ENCODE data around the gene ATP6V0D1.

Gene ATP6V0D1

GRCh38 chr16:67466581-67466980, 14.4 kb downstream of the ATP6V0D1 start:
- DNase-seq = no peak
- Mint-ChIP-seq H3K27ac (no peak overlapping the region), H3K9me3 (no peaks in the 10 kb centered on the region), H3K4me1 (peaks cover 23% of the 10 kb centered on the region), H3K36me3 (ENCODE audit: low read depth) (no peaks in the 10 kb centered on the region), H3K4me3 (no peak overlapping the region), H3K27me3 (ENCODE audit: low read depth, poor library complexity) (peaks cover 2% of the 10 kb centered on the region)
- no peak for TF ChIP-seq CTCF (IDR thresholded peaks at IDR 0.05)

DNA sequence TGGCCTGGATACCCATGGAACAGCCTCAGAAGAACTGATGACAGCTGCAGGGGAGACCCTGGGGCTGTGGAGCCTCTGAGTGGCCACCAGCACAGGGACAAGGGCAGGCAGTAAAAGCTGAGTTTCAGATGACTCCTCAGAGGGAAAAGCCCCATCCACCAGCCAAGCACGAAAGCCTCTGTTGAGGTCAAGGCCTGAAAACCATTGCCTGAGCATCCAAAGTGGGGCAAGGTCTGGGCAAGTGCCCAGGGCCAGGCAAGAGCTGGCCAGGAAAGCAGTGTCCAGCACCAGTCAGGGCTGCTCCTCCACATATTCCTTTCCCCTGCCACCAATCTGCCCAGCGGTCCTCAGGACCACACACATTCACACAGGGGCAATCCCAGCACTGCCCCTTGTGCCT, 16.4 kb downstream of the ATP6V0D1 start:
- no peak for DNase-seq
- Mint-ChIP-seq H3K4me3 (no peak overlapping the region), H3K27ac (no peak overlapping the region), H3K9me3 (no peaks in the 10 kb centered on the region), H3K27me3 (ENCODE audit: low read depth, poor library complexity) (peaks cover 2% of the 10 kb centered on the region), H3K36me3 (ENCODE audit: low read depth) (no peaks in the 10 kb centered on the region), H3K4me1 (peaks cover 31% of the 10 kb centered on the region)
- no peak for TF ChIP-seq CTCF (IDR thresholded peaks at IDR 0.05)

DNA sequence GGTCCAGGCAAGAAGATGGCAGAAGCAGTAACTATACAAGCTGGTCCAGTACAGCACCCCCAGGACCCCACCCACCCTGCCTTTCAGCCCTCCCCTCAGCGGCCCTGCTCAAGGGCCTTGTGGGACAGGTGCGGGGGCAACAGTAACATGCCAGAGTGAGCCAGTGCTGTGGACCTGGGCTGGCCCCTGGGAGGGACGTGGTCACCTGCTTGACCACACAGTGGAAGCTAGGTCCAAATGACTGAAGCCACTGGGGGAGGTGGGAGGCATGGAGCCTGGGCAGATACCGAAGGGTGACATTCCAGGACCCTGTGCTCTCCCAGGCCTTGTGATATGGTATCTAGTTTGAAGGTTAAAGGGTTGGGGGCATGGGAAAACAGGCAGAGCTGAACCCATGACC, 17.3 kb downstream of the ATP6V0D1 start:
- Mint-ChIP-seq H3K27ac (no peak overlapping the region), H3K9me3 (no peaks in the 10 kb centered on the region), H3K36me3 (ENCODE audit: low read depth) (no peaks in the 10 kb centered on the region), H3K4me3 (no peak overlapping the region), H3K4me1 (peaks cover 40% of the 10 kb centered on the region), H3K27me3 (ENCODE audit: low read depth, poor library complexity) (peaks cover 2% of the 10 kb centered on the region)
- no peak for TF ChIP-seq CTCF (IDR thresholded peaks at IDR 0.05)
- DNase-seq = no peak

GRCh38 chr16:67463059-67463458, 17.9 kb downstream of the ATP6V0D1 start:
- peaks cover 2% of the 10 kb centered on the region for H3K27me3 Mint-ChIP-seq (ENCODE audit: low read depth, poor library complexity)
- no peak overlapping the region for H3K4me3 Mint-ChIP-seq
- no peak for DNase-seq
- no peak overlapping the region for H3K27ac Mint-ChIP-seq
- H3K4me1 Mint-ChIP-seq = peaks cover 46% of the 10 kb centered on the region
- no peaks in the 10 kb centered on the region for H3K36me3 Mint-ChIP-seq (ENCODE audit: low read depth)
- no peaks in the 10 kb centered on the region for H3K9me3 Mint-ChIP-seq
- TF ChIP-seq CTCF (IDR thresholded peaks at IDR 0.05) = no peak

DNA sequence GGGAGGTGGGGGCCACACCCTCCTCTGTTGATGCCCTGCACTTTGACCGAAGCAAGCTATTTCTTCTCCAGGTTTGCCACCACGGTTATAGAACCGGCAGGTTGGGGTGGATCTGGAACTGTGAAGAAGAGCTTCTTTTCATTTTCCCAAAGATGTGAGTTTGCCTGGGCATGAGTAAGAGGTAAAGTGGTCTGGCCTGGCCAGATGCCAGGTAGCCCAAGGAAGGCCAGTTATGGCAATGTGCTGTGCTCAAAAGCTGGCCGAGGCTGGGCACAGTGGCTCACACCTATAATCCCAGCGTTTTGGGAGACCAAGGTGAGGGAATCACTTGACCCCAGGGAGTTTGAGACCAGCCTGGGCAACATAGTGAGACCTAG, 18.7 kb downstream of the ATP6V0D1 start:
- Mint-ChIP-seq H3K4me3 (no peak overlapping the region), H3K36me3 (ENCODE audit: low read depth) (no peaks in the 10 kb centered on the region), H3K27me3 (ENCODE audit: low read depth, poor library complexity) (peaks cover 2% of the 10 kb centered on the region), H3K4me1 (peaks cover 54% of the 10 kb centered on the region), H3K9me3 (no peaks in the 10 kb centered on the region), H3K27ac (no peak overlapping the region)
- TF ChIP-seq CTCF (IDR thresholded peaks at IDR 0.05) = no peak
- no peak for DNase-seq

DNA sequence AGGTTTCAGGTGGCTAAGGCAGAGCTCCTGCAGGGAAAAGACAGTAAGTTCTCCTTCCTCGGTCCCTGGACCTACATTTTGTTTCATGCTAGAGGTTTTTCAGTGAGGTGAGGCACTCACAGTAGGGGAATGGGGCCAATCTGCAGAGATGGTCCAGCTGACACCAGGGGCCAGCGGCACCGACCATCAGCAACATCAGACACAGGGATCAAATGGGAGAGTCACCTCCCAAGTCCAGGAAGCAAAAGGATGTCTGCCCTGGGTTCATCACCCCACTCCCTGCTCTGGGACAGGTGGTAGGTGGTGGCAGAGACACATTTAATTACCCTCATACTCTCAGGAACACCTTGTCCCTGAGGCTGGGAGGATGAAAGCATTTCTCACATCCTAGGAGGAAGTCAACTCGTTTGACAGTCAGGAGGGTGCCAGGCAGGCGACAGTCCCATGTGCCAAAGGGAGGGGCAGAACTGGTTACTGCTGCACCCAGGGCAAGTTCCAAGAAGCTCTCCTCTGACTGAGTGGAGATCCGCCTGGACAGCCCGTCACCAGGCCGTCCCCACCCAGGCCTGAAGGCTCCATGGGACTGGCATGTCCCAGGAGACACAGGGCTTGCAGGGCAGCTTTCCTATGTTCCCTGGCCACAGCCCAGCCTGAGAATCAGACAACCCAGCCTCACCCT, 19.2 kb downstream of the ATP6V0D1 start:
- DNase-seq = no peak
- Mint-ChIP-seq H3K27ac (no peak overlapping the region), H3K27me3 (ENCODE audit: low read depth, poor library complexity) (peaks cover 5% of the 10 kb centered on the region), H3K36me3 (ENCODE audit: low read depth) (no peaks in the 10 kb centered on the region), H3K9me3 (no peaks in the 10 kb centered on the region), H3K4me3 (no peak overlapping the region), H3K4me1 (peaks cover 56% of the 10 kb centered on the region)
- no peak for TF ChIP-seq CTCF (IDR thresholded peaks at IDR 0.05)

All from nephron progenitor cell (in vitro differentiated cells).